ENCODE results near the gene NFS1. TPM values are rescaled to one million over a fixed set of nuclear protein-coding genes. Genes with fewer than 3 reads are reported as not detected.

The NFS1 gene
- total and polyA plus RNA-seq, 2 donors (not counting 1 experiment from before 2014, with no cell fraction given): 29.0 to 30.6 TPM

DNA sequence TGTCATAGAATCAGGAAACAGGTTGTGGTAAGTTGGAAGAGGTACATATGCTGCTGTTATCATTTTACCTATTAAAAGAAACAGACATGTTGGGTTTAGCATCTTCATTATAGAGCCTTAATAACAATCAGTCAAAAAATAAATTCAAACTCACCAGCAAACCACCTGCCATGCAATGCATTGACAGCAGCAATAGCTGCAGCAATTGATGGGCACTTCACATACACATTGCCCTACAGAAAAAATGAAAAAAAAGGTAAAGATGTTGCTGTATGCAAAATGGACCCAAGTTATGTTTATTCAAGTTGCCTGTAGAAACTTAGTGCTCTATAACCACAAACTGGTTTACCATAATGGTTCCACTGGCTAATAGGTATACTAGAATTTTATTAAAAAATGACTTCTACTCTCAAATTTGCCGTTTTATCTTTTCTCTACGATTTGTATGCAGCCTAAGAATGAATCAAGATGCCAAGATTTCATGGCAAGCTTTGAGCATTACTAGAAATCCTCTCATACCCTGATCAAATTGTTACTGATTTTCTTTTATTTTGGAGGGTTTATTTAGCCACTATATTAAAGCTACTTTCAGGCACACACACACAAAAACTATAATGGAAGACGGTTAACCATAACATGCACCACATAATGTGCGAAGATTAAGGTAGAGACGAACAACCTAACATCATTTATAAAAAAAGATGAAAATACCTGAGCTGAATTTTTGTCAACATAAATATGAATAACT, 5.5 kb upstream of the NFS1 start:
- Histone ChIP-seq H4K20me1 (ENCODE audit: control insufficient read depth, insufficient read depth, low read length, poor library complexity, severe bottlenecking) (peaks cover 32% of the 10 kb centered on the region), H3K27ac (ENCODE audit: low read length in 2 of 2) (no peak overlapping the region), H3K4me1 (ENCODE audit: control insufficient read depth in 2 of 2, insufficient read depth in 2 of 2, low read length in 2 of 2) (peaks cover 7 to 8% of the 10 kb centered on the region in 2 donors), H3K79me2 (ENCODE audit: control insufficient read depth, insufficient read depth, low read length) (peaks cover 19% of the 10 kb centered on the region), H3K9ac (ENCODE audit: low read length) (no peak overlapping the region), H3K36me3 (replicated peaks in 1 of 2; ENCODE audit: control extremely low read depth in 1 of 2, control insufficient read depth in 1 of 2, extremely low read depth in 1 of 2, insufficient read depth in 2 of 2, low read length in 1 of 2) (peaks cover 22 to 70% of the 10 kb centered on the region in 2 experiments), H3K9me3 (ENCODE audit: control extremely low read depth in 1 of 3, control insufficient read depth in 2 of 3, insufficient read depth in 1 of 3, low read length in 2 of 3) (no peaks in the 10 kb centered on the region), H3K4me3 (ENCODE audit: control extremely low read depth in 1 of 5, extremely low read depth in 1 of 5, insufficient read depth in 1 of 5, low read depth in 2 of 5, low read length in 4 of 5) (no peak overlapping the region), H3K4me2 (replicated peaks; ENCODE audit: low read depth, low read length, poor library complexity, severe bottlenecking) (no peak overlapping the region), H3K27me3 (replicated peaks in 1 of 4; ENCODE audit: control extremely low read depth in 1 of 4, control insufficient read depth in 3 of 4, insufficient read depth in 4 of 4, low read length in 3 of 4) (no peaks in the 10 kb centered on the region), H2AFZ (ENCODE audit: insufficient read depth, low read depth, low read length, poor library complexity, severe bottlenecking) (no peak overlapping the region)
- CTCF ChIA-PET: no interaction called here
- ATAC-seq (ENCODE audit: low read depth) (no peak), DNase-seq (peak; percentile 20)
- intact Hi-C loops (cut with micrococcal nuclease): no loop called here
- Mint-ChIP-seq H3K4me3 (no peak overlapping the region), H3K27ac (no peak overlapping the region), H3K27me3 (no peaks in the 10 kb centered on the region), H3K4me1 (peaks cover 15% of the 10 kb centered on the region), H3K9me3 (ENCODE audit: insufficient read depth) (no peaks in the 10 kb centered on the region)
- no CpG with 5 or more reads among the region's 5 CpGs for WGBS (ENCODE audit: insufficient coverage)
- TF ChIP-seq CTCF (IDR thresholded peaks at IDR 0.05): no peak
- no peak for TF ChIP-seq EZH2 (IDR thresholded peaks at IDR 0.05; ENCODE audit: borderline replicate concordance, insufficient read depth, low read depth, low read length, poor library complexity, severe bottlenecking)
- POLR2A ChIA-PET: interaction anchor here (0.6 to 0.7 kb wide), 4 partner anchors 39 to 256 kb away, joined by 3 to 4 read pairs (median 4); no protein-coding TSS in a partner anchor
